Activated T-cell treated with anti-CD3 and anti-CD28 coated beads, Interleukin-2, amount 50 U/mL, for 1 hour (primary cell): ENCODE results near the gene TRIO.
"Not testable (repeated sequence)": the region's sequence is repeated elsewhere in the genome, so short reads cannot be mapped to it uniquely, and the experiment has no call there.

Experiments
- DNase-seq: peaks from one replicate; pipeline ENCODE4 v3.0.0-alpha.2; 2020

Gene TRIO

DNA sequence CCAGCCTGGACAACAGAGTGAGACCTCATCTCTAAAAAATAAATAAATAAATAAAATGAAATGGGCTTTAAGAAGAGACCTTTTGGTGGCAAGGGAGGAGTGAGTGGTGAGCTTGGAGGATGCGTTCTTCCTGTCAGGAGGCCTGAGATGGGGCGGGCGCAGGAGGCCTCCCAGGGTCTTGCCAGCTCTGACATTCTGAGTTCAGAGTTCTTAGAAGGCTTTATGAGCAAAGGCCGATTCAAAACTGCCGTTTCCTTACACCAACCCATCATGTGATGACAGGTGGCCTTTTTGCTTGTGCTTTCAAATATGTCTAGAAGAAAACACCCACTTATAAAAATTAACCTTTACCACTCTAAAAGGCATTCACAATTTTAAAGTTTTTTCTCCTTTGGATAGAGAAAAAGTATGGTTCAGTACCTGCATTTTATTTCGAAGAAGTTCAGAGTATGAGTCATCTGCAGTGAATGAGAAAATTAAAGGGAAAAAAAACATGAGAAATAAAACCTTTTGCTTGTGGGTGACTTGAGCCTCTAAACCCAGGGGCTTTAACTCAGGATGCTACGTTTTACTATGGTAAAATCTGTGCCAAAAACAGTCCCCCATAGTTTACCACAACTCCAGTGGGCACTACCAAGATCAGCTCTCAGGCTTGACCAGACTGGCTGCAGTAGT is 281.0 kb downstream of the TRIO start:
- no peak for DNase-seq

DNA sequence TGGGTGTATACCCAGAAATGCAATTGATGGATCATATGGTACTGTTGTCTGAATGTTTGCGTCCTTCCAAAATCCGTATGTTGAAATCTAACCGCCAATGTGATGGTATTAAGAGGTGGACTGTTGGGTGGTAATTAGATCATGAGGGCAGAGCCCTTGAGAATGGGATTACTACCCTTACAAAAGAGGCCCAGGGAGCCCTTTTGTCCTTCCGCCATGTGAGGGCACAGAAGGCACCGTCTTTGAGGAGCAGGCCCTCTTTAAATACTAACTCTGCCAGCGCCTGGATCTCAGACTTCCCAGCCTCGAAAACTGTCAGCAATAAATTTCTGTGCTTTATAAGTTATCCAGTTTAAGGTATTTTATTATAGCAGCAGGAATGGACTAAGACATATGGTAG is 282.4 kb downstream of the TRIO start:
- DNase-seq = no peak

DNA sequence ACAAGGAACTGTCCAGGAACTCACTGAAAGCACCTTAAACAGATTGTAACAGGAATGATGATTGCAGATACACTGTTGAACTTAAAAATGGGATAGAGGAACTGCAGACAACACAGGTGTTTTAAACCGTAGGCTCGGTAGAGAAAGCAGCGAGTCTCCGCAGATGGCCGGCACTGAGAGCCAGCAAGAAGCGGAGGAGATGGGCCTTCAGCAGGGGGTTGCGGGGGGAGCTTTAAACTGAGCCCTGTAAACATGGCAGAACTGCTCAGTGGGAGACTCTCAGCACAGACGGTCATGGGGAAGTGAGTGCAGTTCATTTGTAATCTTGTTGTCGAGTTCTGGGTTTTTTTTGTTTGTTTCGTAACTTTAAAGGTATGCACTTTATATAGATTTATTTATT is 283.4 kb downstream of the TRIO start:
- DNase-seq = no peak

DNA sequence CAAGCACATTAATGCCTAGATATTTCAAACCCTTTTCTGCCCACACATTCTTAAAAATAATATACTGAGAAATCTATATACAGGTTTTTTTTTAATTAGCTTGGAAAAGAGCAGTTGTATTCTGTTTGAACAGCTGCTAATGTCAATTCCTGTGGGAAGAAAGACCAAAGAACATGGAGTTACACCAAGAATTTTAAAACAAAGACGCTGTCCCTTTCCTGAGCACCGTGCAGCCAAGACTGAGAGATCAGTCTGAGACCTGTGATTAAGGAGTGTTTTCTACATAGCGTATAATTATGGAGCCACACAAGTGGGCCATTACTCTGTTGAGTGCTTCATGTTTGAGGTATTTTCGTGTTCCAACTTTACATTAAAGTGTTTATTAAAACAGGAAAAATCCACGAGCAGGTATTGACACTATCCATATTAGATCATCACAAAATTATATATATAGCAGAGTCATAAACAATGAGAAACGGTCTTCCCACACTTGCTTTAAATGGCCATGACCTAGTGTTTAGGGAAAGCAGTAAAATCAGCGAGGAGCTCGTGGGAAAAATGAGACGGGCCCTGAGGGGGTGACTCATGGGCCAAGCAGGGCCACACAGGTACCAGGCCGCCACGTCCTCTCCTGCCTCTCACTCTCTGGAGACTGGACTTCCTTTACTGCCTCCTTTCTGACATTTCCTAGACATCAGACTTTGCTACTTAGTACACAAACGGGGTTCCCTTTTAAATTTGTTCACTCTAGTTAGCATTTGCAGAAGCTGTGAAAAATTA is 285.4 kb downstream of the TRIO start:
- DNase-seq = no peak

DNA sequence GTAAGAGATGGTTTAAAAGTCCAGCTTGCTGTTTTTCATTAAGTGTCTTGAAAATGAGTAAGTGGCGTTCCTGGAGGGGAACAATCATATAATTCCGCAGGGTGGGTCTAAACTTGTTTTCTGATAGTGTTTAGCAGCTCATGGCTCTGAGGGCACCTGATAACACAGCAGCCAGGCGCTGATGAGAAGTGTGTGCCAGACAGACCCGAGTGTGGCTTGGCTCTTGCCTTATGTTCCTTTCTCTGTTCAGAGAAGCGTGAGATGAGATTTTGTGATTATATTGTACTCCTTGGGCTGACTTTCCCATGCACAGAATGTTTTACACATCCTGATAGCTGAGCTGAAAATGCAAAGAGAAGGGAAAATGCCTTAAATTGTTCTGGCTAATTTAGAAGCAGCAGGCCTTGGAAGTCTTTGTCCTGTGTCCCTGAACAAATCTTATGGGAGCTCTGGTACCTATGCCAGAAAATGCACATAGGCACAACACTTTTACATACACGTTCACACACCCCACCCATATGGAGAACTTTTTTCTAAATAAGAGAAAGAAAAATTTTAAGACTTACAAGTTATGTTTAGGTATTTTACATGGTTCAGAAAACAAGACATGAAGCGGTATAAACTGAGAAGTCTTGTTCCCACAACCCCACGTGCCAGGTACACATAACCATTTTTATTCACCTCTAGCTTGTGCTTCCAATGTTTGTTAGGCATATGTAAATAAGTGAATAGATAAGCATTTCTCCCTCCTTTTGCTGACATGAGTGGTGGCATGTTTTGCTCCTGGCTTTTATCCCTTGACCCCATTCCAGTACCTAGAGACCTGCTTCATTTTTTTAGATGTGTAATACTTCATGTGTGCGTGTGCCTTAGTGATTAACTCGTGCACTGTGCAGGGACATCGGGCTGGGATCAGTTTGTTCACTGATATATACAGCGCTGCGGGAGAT is 286.2 kb downstream of the TRIO start:
- DNase-seq = no peak

DNA sequence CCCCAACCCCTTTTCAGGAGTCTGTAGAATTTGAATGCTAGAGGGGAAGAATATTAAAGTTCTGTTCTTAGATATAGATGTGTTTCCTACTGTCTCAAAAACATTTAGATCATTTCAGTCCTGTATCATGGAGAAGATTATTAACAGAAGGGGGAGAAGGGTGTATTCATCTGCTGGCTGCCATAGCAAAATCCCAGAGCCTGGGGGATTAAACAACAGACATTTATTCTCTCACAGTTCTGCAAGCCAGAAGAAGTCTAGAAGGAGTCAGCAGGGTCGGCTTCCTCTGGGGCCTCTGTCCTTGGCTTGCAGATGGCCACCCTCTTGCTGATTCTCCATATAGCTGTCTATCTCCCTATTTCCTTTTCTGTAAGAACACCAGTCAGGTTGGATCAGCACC is 288.4 kb downstream of the TRIO start:
- no peak for DNase-seq

DNA sequence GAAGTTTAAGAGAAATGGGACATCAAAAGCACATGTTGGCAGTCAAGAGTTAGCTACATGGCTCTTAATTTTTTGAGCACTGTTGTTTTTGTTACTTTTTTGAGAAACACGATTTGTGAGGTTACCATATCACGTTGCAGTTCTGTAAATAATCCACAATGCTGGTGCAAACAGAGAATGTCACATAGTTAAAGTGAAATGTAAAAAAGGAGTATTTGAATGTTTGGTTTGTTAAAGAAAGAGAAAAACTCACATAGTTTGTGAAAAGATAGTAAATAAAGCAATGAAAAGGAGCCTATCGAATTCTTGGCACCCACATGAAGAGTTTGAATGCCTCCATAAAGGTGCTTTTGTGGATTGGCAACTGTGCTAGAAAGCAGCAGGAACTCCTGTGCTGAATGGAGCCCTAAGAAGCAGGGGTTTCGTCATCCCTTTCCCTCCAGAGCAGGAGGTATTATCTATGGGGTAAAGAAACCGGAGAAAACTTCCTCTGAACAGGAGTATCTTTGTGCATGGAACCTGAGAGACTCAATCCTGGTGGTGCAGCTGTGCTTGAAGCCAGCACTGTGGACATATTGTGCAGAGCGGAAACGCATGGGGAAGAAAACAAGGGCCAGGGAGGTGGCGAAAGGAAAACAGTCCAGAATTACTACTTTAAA is 289.9 kb downstream of the TRIO start:
- DNase-seq = no peak

DNA sequence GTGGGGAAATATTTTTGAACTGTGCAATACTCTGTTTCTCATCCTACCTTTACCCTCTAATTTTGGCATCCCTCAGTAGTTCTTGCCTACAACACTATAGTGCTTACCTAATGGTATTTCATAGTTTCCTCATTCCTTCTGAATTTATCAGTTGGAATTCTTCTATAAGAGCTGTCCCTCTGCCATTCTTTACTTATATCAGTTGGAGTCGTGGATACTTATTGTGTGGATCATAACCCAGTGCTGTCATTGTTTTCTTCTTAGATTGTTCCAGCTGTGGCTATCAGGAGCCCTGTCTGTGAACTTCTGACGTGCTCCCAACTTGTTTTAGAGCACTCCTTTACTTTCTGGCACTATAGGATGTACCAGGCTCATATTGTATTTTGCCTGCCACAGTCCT is 292.3 kb downstream of the TRIO start:
- DNase-seq = no peak

DNA sequence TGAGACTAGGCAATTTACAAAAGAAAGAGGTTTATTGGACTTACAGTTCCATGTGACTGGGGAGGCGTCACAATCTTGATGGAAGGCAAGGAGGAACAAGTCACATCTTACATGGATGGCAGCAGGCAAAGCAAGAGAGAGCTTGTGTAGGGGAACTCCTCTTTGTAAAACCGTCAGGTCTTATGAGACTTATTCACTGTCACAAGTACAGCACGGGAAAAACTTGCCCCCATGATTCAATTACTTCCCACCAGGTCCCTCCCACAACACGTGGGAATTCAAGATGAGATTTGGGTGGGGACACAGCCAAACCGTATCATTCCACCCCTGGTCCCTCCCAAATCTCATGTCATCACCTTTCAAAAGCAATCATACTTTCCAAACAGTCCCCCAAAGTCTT is 293.0 kb downstream of the TRIO start:
- not testable (repeated sequence) for DNase-seq

DNA sequence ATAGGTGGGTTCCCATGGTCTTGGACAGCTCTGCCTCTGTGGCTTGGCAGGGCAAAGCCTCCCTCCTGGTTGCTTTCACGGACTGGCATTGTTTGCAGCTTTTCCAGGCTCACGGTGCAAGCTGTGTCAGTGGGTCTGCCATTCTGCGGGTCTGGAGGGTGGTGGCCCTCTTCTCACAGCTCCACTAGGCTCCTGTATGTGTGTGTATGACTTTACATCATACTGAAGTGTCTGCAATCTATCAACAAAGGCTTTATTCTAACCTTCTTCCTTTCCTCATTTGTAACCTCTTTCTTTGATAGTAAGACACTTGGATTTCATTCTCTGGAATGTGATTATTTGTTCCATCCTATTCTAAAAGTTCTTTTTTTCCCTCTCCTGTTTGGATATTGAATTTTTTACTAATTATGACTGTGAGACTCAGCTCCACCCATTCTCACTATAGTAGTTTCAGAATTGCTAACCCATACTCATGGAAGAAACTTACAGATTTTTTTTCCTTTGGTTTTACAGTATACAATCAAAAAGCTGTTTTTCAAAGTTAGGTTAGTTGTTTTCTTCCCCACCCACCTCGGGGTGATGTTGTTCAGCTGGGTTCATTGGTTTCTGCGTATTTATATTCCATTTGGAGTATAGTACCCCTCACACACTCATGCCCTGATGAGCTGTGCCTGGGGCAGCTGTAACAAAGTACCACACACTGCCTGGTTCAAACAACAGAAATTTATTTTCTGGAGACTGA is 293.8 kb downstream of the TRIO start:
- DNase-seq = no peak

DNA sequence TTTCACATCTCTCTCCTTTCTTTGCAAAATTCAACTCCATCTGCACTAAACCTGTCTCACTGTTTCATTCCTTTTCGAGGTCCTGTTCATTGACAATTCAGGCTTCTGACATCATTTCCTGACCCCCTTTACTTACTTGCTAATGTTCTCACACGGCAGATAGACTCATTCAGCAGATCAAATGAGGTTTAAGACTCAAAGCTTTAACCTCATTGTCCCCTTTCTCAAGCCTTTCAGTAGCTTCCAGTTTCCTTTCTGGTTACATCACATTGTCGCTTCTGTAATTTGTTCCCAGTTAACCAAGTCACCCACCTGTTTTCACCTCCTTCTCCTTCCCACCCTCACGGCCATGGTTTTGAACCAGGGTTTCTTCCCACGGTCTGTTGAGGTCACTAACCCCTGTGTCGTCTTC is 295.1 kb downstream of the TRIO start:
- DNase-seq = no peak

DNA sequence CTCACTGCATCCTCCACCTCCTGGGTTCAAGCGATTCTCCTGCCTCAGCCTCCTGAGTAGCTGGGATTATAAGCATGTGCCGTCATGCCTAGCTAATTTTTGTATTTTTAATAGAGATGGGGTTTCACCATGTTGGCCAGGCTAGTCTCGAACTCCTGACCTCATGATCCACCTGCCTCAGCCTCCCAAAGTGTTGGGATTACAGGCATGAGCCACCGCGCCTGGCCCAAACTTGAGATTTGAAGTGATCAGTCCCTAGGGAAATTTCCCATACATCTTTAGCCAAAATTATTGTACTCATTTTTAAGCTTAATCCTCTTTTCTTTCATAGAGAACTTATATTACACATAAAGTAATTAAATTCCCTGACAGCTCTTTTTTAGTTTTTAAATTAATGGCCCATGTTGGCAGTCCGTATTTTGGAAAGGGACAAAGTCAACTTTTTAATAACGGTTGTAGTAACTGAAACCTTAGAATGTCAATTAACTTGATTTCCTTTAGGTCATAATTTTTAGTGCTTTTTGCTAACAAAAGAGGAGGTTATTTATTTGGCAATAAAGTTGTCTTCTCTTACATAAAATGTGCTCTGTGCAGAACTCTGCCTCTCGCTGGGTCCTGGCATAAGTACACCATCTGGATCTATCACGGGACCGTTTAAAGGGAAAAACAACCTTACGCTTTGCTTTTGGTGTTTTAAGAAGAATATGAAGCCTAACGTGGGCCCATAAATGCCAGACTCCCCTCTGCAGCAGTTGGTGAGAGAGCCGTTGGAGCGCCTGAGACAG is 296.1 kb downstream of the TRIO start:
- DNase-seq = no peak

DNA sequence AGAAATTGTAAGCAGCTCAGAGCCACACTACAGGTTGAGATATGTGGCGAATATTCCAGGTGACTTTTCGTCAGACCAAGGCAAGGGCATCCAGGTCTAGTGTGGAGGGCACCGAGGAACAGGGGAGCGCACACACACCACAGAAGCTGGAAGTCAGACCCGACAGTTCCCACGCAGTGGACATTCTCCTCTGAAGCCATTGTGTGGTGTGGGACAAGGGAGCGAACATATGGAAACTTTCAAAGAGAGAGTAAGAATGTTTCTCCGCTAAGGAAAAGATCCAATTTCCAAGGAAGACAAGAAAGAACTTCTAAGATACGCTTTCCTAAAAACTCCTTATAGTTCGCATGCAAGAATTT is 297.1 kb downstream of the TRIO start:
- no peak for DNase-seq

DNA sequence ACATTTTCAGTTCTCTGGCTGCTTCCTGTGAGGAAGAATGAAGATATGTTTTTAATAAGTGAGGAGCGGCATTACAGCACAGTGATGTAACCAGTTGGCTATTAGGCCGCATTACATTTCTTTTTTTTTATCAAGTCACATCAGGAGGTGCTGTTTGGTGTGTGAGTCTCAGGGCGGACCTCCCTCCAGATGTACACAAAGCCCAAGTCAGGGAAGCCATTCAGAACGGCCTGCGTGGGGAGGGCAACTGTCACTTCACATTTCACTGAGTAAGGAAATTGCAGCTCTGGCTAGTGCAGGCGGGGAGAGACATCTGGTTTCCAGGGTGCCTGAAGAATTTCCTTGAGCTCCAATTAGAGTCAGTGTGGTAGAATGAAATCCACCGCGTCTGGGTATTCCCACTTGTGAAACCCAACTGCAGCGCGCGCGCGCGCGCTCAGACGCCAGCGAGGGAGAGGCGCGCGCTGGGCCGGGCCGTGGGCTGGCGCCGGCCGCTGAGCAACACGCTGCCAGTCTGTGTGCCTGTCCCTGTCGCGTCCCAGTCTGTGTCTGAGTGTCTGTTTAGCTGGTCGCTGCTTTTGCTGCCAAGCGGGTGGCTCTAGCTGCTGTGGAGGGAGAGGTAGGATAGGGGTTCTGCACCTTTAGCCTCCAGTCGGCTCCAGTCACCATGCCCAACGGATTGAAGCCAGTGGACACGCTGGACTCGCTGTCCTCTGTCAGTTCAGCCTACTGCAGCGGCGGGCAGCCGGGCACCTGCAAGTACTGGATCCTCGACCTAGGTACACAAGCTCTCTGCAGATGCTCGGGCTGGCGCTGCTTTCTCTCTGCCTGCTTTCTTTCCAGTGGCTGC is 297.7 kb downstream of the TRIO start:
- DNase-seq = no peak

DNA sequence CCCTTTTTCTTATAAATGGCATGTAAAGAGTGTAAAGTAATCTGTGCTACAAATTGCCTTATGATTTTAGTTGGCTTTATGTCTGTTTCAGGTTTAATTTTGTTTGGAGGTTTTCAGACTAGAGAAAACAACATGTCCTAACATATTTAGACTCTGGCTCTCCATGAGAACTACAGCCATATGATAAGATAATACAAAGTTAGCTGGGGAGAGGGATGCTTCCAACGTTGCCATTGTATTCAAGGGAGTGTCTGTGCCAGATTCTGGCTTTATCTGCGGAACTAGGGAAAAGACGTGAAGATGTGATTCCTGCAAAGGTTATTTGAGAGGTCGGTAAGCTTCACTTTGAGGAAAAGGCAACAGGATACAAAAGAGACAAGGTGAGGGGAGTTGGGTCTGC is 298.5 kb downstream of the TRIO start:
- no peak for DNase-seq

DNA sequence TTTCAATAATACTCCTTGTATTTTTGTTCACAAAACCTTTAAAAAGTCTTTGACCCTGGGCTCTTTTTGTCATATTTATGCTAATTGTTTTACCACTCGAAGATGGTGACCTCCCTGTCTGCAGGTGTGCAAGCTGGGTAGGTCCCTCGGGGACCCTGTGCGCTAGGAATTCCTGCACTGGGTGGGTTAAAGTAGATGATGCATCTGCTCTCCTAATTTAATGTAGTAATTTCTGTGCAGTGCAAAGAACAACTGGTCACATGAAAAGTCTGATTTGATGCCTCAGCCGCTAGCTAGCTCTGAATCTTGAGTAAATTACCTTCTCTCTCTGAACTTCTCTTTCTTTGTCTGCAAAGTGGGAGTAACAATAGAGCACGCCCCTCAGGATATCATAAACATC is 299.4 kb downstream of the TRIO start:
- DNase-seq = no peak

DNA sequence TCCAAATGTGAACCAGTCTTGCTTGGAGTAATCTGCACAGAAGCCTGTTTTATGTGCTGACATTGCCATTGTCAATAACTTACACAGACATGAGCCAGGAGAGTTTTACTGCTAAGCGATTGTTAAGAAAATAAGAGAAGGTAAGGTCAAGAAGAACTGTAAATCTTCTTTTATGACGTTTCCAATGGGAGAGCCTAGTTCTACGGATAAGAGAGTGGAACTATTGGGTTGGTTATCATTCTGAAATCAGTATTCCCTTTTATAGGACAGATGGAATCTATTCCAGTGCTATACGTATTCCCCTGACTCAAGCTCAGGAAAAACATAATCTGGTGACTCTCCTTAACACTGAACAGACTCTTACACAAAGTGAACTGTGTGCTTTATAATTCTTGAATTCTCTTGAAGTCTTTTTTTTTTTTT is 300.5 kb downstream of the TRIO start:
- no peak for DNase-seq

DNA sequence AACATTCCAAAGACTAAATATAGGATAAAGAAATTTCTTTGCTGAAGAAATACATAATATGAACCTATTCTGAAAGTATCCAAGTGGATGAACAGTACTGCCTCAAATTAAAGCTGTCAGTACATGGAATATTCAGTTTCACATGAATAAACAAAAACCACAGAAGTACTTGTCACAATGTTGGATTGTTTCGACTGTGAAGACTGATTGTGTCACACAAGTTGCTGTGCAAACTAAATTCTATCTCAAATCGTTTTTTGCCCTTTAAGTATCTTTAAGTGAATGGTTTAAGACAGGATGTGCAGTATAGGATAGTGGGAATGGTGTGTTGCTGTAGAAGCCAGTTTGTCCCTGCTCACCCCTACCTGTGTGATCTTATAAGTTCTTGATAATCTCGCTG is 301.0 kb downstream of the TRIO start:
- no peak for DNase-seq

DNA sequence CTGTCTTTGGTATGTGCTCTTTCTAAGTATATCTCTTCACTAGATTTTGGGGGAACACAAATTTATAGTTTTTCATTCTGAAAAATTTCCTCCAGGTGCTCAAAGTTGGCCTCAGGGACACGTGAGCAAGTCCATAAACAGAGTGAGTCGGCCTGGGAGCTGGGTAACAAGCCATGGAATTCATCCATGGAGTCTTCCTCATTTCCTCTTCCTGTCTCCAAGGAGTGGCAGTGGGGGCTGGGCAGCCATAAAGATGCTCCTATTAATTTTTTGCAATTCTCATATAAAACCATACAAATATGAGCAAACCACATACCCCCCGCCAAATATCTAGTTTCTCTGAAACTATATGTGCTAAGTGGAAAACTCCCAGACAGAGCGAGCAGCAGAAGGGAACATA is 301.9 kb downstream of the TRIO start:
- DNase-seq = no peak

DNA sequence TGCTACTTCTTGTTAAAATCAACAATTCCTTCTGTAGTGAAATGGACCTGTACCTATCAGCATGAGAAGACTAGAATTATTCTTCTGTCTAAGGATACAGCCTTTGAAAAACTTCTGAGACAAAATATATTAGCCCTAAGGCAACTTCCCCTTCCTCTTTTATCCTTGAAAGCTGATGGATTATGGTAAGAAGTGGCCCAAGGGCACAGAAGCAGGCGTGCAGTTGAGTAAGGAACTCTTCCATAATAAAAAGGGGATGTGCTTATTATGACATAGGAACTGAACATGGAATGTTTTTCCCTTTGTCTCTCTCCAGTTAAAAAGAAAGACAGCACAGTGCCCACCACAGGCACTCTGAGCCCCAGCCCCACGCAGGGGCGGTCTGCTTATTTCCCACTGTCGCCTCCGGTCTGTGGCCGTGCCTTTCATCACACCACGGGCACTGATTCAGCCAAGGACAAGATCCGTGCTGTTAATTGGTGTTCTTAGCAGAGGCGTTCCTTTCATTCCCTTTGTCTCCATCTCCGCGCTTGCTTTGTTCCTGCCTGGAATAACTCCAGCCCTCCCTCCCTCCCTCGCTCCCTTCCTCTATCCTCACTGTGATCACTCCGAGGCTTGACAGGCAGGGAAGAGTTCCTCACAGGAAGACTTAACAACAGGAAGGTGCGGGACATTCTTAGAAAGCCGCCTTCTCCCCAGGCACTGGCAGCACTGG is 302.6 kb downstream of the TRIO start:
- no peak for DNase-seq
